Right lobe of liver (tissue), 4 donors: ENCODE measurements around the gene PKM.

ENCODE experiments used
- CTCF ChIP-seq, 4 donors: fragments of 200-600 bp in 3 of 4; fragments of 450-650 bp in 1 of 4; IDR thresholded peaks; one replicate each; pipeline versions ENCODE4 v1.5.1 to v1.8.0; 2016 to 2022; ENCODE audit warnings: antibody characterized with exemption in 4 of 4, mild to moderate bottlenecking in 2 of 4
- POLR2A ChIP-seq: fragments of 450-650 bp; IDR thresholded peaks from one replicate; pipeline ENCODE4 v1.6.1; 2017; ENCODE audit warnings: antibody characterized with exemption, mild to moderate bottlenecking
- donor health status: DM: no; HTN: no; CAD: no.
- donor health status: DM: no; HTN: no; CAD: no.
- donor health status: DM: no; HTN: yes; CAD: no.

- no peak for TF ChIP-seq POLR2A
- TF ChIP-seq CTCF (IDR thresholded peaks at IDR 0.05): no peak
Observed at GRCh38 chr15:72216079-72216478, 14.9 kb downstream of the PKM start.
